SH-SY5Y (cell line): ENCODE measurements around the gene SLC12A3.

Experiments used
- GATA2 ChIP-seq: IDR thresholded peaks from 2 replicates; pipeline ENCODE4 v1.6.1; 2011; ENCODE audit warnings: mild to moderate bottlenecking, low read depth, low read length
- GATA3 ChIP-seq: IDR thresholded peaks from 2 replicates; pipeline ENCODE4 v1.6.1; 2011; ENCODE audit warnings: low read depth, mild to moderate bottlenecking, low read length, moderate library complexity

SLC12A3 gene

GRCh38 chr16:56864960-56865359 is at the start of gene SLC12A3:
Gene SLC12A3 (plus strand): TSS chr16:56865207. CDS start chr16:56865236, 29 bp downstream.
- TF ChIP-seq GATA2 = peak; percentile 98
- peak; percentile 79 for TF ChIP-seq GATA3

GRCh38 chr16:56815721-56816120 is 49.3 kb upstream of the SLC12A3 start:
- TF ChIP-seq GATA3 (no peak), GATA2 (no peak)

GRCh38 chr16:56817056-56817455 is 48.0 kb upstream of the SLC12A3 start:
- TF ChIP-seq GATA2 (no peak), GATA3 (no peak)

- TF ChIP-seq GATA3 (no peak), GATA2 (no peak)
These were observed 47.1 kb upstream of the SLC12A3 start for GRCh38 chr16:56817938-56818337.

- TF ChIP-seq GATA2 (no peak), GATA3 (no peak)
These were observed 41.8 kb upstream of the SLC12A3 start for GRCh38 chr16:56823081-56823733.

GRCh38 chr16:56824331-56824730 is 40.7 kb upstream of the SLC12A3 start:
- TF ChIP-seq GATA2 (no peak), GATA3 (no peak)

- no peak for TF ChIP-seq GATA3
- no peak for TF ChIP-seq GATA2
These were observed 40.2 kb upstream of the SLC12A3 start for GRCh38 chr16:56824804-56825203.

- TF ChIP-seq GATA2 = no peak
- TF ChIP-seq GATA3 = no peak
These were observed 39.2 kb upstream of the SLC12A3 start for GRCh38 chr16:56825826-56826225.

GRCh38 chr16:56828647-56829046 is 36.4 kb upstream of the SLC12A3 start:
- TF ChIP-seq GATA2 (no peak), GATA3 (no peak)

GRCh38 chr16:56830669-56831068 is 34.3 kb upstream of the SLC12A3 start:
- no peak for TF ChIP-seq GATA3
- no peak for TF ChIP-seq GATA2

- TF ChIP-seq GATA2 (no peak), GATA3 (no peak)
These were observed 32.2 kb upstream of the SLC12A3 start for GRCh38 chr16:56832768-56833167.

- no peak for TF ChIP-seq GATA3
- TF ChIP-seq GATA2 = no peak
These were observed 31.6 kb upstream of the SLC12A3 start for GRCh38 chr16:56833243-56833970.

- TF ChIP-seq GATA2 (no peak), GATA3 (no peak)
These were observed 29.7 kb upstream of the SLC12A3 start for GRCh38 chr16:56835320-56835719.

- TF ChIP-seq GATA3 (no peak), GATA2 (no peak)
These were observed 28.4 kb upstream of the SLC12A3 start for GRCh38 chr16:56836410-56837230.

GRCh38 chr16:56838622-56839337 is 26.2 kb upstream of the SLC12A3 start:
- TF ChIP-seq GATA3 (no peak), GATA2 (no peak)
